ENCODE results near the gene POLR2L.

The POLR2L gene

GRCh38 chr11:842370-843002 is at the start of gene POLR2L, which contains the start of gene TSPAN4:
Gene POLR2L, minus strand, starts transcription at chr11:842529. Its CDS starts 21 bp downstream, at chr11:842508.
Gene TSPAN4, plus strand, starts transcription at chr11:842852. Its CDS starts 7,453 bp downstream, at chr11:850305.
- H3K4me3 ChIP-seq (ENCODE audit: low read depth, low read length): peak within 1 kb of the TSS; percentile 85

GRCh38 chr11:890794-891540 is 48.6 kb upstream of the POLR2L start:
- in situ Hi-C loops (cut with HindIII; ENCODE audit: low sequenced_read_pairs): no loop called here
- TF ChIP-seq, protein P1, sequence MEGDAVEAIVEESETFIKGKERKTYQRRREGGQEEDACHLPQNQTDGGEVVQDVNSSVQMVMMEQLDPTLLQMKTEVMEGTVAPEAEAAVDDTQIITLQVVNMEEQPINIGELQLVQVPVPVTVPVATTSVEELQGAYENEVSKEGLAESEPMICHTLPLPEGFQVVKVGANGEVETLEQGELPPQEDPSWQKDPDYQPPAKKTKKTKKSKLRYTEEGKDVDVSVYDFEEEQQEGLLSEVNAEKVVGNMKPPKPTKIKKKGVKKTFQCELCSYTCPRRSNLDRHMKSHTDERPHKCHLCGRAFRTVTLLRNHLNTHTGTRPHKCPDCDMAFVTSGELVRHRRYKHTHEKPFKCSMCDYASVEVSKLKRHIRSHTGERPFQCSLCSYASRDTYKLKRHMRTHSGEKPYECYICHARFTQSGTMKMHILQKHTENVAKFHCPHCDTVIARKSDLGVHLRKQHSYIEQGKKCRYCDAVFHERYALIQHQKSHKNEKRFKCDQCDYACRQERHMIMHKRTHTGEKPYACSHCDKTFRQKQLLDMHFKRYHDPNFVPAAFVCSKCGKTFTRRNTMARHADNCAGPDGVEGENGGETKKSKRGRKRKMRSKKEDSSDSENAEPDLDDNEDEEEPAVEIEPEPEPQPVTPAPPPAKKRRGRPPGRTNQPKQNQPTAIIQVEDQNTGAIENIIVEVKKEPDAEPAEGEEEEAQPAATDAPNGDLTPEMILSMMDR (IDR thresholded peaks at IDR 0.05; ENCODE audit: low read depth, low read length): no peak
- DNase-seq (ENCODE audit: low read depth, low spot score): no peak
- H3K4me3 ChIP-seq (ENCODE audit: low read depth, low read length): no peak overlapping the region

More at GRCh38 chr11:842370-843002, at the start of gene POLR2L, which contains the start of gene TSPAN4:
- TF ChIP-seq, protein P1 (IDR thresholded peaks at IDR 0.05; ENCODE audit: low read depth, low read length): no peak
- in situ Hi-C loops (cut with HindIII; ENCODE audit: low sequenced_read_pairs): no loop called here
- DNase-seq (ENCODE audit: low read depth, low spot score): peak; percentile 88

- TF ChIP-seq, protein P1 (IDR thresholded peaks at IDR 0.05; ENCODE audit: low read depth, low read length): no peak
- in situ Hi-C loops (cut with HindIII; ENCODE audit: low sequenced_read_pairs): no loop called here
- DNase-seq (ENCODE audit: low read depth, low spot score): no peak
- no peak overlapping the region for H3K4me3 ChIP-seq (ENCODE audit: low read depth, low read length)
Measured at GRCh38 chr11:889687-890475, 47.6 kb upstream of the POLR2L start.

GRCh38 chr11:889257-889656 is 46.9 kb upstream of the POLR2L start:
- DNase-seq (ENCODE audit: low read depth, low spot score): no peak
- in situ Hi-C loops (cut with HindIII; ENCODE audit: low sequenced_read_pairs): no loop called here
- no peak overlapping the region for H3K4me3 ChIP-seq (ENCODE audit: low read depth, low read length)
- TF ChIP-seq, protein P1 (IDR thresholded peaks at IDR 0.05; ENCODE audit: low read depth, low read length): no peak

DNA sequence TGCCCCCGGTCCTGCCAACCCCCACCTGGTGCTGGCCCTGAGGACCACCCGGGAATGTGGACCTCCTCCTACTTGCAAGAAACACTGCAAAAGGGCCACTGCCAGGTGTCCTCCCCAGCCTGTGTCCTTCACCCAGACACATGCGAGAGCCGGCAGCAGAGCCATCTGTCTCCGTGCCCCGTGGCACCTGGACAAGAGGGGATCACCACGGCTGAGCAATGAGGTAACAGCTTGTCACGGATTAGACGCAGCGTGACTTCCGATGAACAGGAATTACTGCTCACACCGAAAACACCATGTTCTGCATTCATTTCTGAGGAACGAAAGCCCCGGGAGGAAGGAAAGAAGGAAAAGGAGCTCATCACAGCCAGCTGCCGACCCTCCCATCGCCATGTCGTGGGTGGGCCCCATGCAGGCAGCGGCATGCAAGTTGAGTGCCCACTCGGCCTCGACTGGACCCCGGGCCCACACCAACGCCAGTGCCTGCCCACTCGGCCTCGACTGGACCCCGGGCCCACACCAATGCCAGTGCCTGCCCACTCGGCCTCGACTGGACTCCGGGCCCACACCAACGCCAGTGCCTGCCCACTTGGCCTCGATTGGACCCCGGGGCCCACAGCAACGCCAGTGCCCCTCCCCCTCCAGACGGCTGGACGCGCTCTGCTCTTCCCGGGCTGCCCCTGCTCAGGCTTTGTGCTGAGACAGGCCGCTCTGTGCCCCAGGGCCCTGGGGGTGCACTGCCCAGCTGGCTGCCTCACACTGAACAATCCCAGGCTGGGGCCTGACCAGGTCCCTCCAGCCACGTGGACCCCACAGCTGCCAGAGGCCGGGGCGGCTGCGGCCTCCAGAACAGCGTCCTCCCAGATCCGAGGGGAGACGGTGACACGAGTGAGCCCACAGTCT is 46.2 kb upstream of the POLR2L start:
- no peak for DNase-seq (ENCODE audit: low read depth, low spot score)
- H3K4me3 ChIP-seq (ENCODE audit: low read depth, low read length): no peak overlapping the region
- in situ Hi-C loops (cut with HindIII; ENCODE audit: low sequenced_read_pairs): no loop called here
- TF ChIP-seq, protein P1 (IDR thresholded peaks at IDR 0.05; ENCODE audit: low read depth, low read length): no peak

Measured in astrocyte of the spinal cord (primary cell).